HG03045 (cell line): ENCODE results near the gene RXRB.
A peak's percentile ranks its signal among the peaks of the same experiment; 100 is the strongest.

Experiments used
- ATAC-seq: cut with Tn5 transposase; IDR thresholded peaks from one replicate; pipeline ENCODE4 v1.9.1; 2021; ENCODE audit warnings: mild to moderate bottlenecking, moderate library complexity; ENCODE audit not compliant: unreplicated experiment

Gene RXRB

GRCh38 chr6:33212857-33213165 lies 12.3 kb upstream of the RXRB start:
- ATAC-seq = no peak

GRCh38 chr6:33211666-33212422 lies 11.4 kb upstream of the RXRB start:
- no peak for ATAC-seq

GRCh38 chr6:33211136-33211535 lies 10.7 kb upstream of the RXRB start:
- no peak for ATAC-seq

GRCh38 chr6:33209856-33210255 lies 9.4 kb upstream of the RXRB start:
- no peak for ATAC-seq

GRCh38 chr6:33208091-33208967 lies 7.9 kb upstream of the RXRB start, which contains the start of gene RING1:
Gene RING1, plus strand, starts transcription at chr6:33208500. Its CDS starts 323 bp downstream, at chr6:33208823.
- ATAC-seq = peak; percentile 44

- ATAC-seq = no peak
Observed at GRCh38 chr6:33207552-33208090, 7.2 kb upstream of the RXRB start.

- no peak for ATAC-seq
Observed at GRCh38 chr6:33206864-33207551, 6.5 kb upstream of the RXRB start.

GRCh38 chr6:33206027-33206863 lies 5.8 kb upstream of the RXRB start:
- no peak for ATAC-seq

- no peak for ATAC-seq
Observed at GRCh38 chr6:33205191-33206026, 4.9 kb upstream of the RXRB start.

- peak; percentile 45 for ATAC-seq
Observed at GRCh38 chr6:33204415-33205190, 4.1 kb upstream of the RXRB start, which contains the start of gene HSD17B8. Gene HSD17B8, plus strand, starts transcription at chr6:33204655. Its CDS starts 14 bp downstream, at chr6:33204669.

- ATAC-seq = no peak
Observed at GRCh38 chr6:33204165-33204414, 3.6 kb upstream of the RXRB start.

GRCh38 chr6:33203443-33204164 lies 3.1 kb upstream of the RXRB start:
- ATAC-seq = no peak

- no peak for ATAC-seq
Observed at GRCh38 chr6:33202799-33203198, 2.3 kb upstream of the RXRB start.

- no peak for ATAC-seq
Observed at GRCh38 chr6:33201935-33202334, 1.5 kb upstream of the RXRB start.

GRCh38 chr6:33201147-33201545 lies 681 bp upstream of the RXRB start:
- ATAC-seq = no peak

- peak; percentile 20 for ATAC-seq
Observed at GRCh38 chr6:33199687-33200218, 712 bp downstream of the RXRB start.

GRCh38 chr6:33198853-33199436 lies 1.5 kb downstream of the RXRB start:
- no peak for ATAC-seq
